PC-3 (cell line): ENCODE measurements around the gene PRSS3.

Source experiments
- CTCF ChIP-seq: fragments of 300-600 bp; sonication (generic); conservative IDR thresholded peaks from 2 replicates; pipeline ENCODE4 v1.5.1; 2017; ENCODE audit warnings: antibody characterized with exemption, low read depth, mild to moderate bottlenecking, low read length
- EZH2 ChIP-seq: fragments of 300-600 bp; sonication (generic); IDR thresholded peaks from one replicate; pipeline ENCODE4 v1.6.1; 2017; ENCODE audit warnings: antibody characterized with exemption, mild to moderate bottlenecking, low read length; ENCODE audit not compliant: unreplicated experiment
- EZH2phosphoT487 ChIP-seq: fragments of 300-600 bp; sonication (generic); IDR thresholded peaks from 2 replicates; pipeline ENCODE4 v1.6.1; 2018; ENCODE audit warnings: mild to moderate bottlenecking, antibody characterized with exemption, low read length, borderline replicate concordance

- no peak for TF ChIP-seq CTCF
- no peak for TF ChIP-seq EZH2
- no peak for TF ChIP-seq EZH2phosphoT487
These were observed 33.0 kb upstream of the PRSS3 start for GRCh38 chr9:33762343-33762742.
